ENCODE data around the gene TMEM144.

- TF ChIP-seq CTCF (conservative IDR thresholded peaks at IDR 0.05), result no peak
- no peak for TF ChIP-seq ZFX (IDR thresholded peaks at IDR 0.05)
Observed at GRCh38 chr4:158297866-158298265, 87.6 kb downstream of the TMEM144 start.
